ENCODE data around the gene KXD1. TPM values are rescaled to one million over a fixed set of nuclear protein-coding genes. Genes with fewer than 3 reads are reported as not detected.
A peak's percentile ranks its signal among the peaks of the same experiment; 100 is the strongest.
"Not testable (repeated sequence)": the region's sequence is repeated elsewhere in the genome, so short reads cannot be mapped to it uniquely, and the experiment has no call there.

KXD1 gene
- total RNA-seq, 1 experiment from 2014 or later = 95.9 TPM

GRCh38 chr19:18532168-18532890 lies 25.3 kb upstream of the KXD1 start:
- no peak for DNase-seq (ENCODE audit: low spot score)
- in situ Hi-C loops (cut with HindIII; ENCODE audit: low sequenced_read_pairs) = no loop called here

- DNase-seq (ENCODE audit: low spot score) = no peak
- in situ Hi-C loops (cut with HindIII; ENCODE audit: low sequenced_read_pairs) = no loop called here
Measured at GRCh38 chr19:18533058-18533457, 24.6 kb upstream of the KXD1 start.

GRCh38 chr19:18536475-18536874 lies 21.2 kb upstream of the KXD1 start:
- in situ Hi-C loops (cut with HindIII; ENCODE audit: low sequenced_read_pairs) = no loop called here
- DNase-seq (ENCODE audit: low spot score) = no peak

- DNase-seq (ENCODE audit: low spot score) = no peak
Measured at GRCh38 chr19:18537431-18537830, 20.2 kb upstream of the KXD1 start.

GRCh38 chr19:18538115-18538514 lies 19.6 kb upstream of the KXD1 start:
- in situ Hi-C loops (cut with HindIII; ENCODE audit: low sequenced_read_pairs) = no loop called here
- no peak for DNase-seq (ENCODE audit: low spot score)

More at GRCh38 chr19:18537431-18537830, 20.2 kb upstream of the KXD1 start:
- in situ Hi-C loops (cut with HindIII; ENCODE audit: low sequenced_read_pairs) = no loop called here

GRCh38 chr19:18539372-18539771 lies 18.3 kb upstream of the KXD1 start:
- no peak for DNase-seq (ENCODE audit: low spot score)
- in situ Hi-C loops (cut with HindIII; ENCODE audit: low sequenced_read_pairs) = no loop called here

GRCh38 chr19:18540200-18540599 lies 17.5 kb upstream of the KXD1 start:
- DNase-seq (ENCODE audit: low spot score); in situ Hi-C loops (cut with HindIII; ENCODE audit: low sequenced_read_pairs): not testable (repeated sequence)

GRCh38 chr19:18541258-18541991 lies 16.2 kb upstream of the KXD1 start:
- in situ Hi-C loops (cut with HindIII; ENCODE audit: low sequenced_read_pairs) = no loop called here
- DNase-seq (ENCODE audit: low spot score) = no peak

GRCh38 chr19:18541992-18542940 lies 15.4 kb upstream of the KXD1 start:
- DNase-seq (ENCODE audit: low spot score) = peak; percentile 18
- in situ Hi-C loops (cut with HindIII; ENCODE audit: low sequenced_read_pairs) = no loop called here

- in situ Hi-C loops (cut with HindIII; ENCODE audit: low sequenced_read_pairs) = no loop called here
- DNase-seq (ENCODE audit: low spot score) = peak; percentile 93
Measured at GRCh38 chr19:18542941-18543813, 14.5 kb upstream of the KXD1 start, which contains the start of gene FKBP8. TSS of gene FKBP8 (minus strand) at chr19:18543573. CDS start at chr19:18541970, 1,603 bp downstream.

- DNase-seq (ENCODE audit: low spot score) = peak; percentile 69
- in situ Hi-C loops (cut with HindIII; ENCODE audit: low sequenced_read_pairs) = no loop called here
Measured at GRCh38 chr19:18543814-18544475, 13.7 kb upstream of the KXD1 start.

GRCh38 chr19:18551631-18552030 lies 6.0 kb upstream of the KXD1 start:
- no peak for DNase-seq (ENCODE audit: low spot score)
- in situ Hi-C loops (cut with HindIII; ENCODE audit: low sequenced_read_pairs) = no loop called here

- in situ Hi-C loops (cut with HindIII; ENCODE audit: low sequenced_read_pairs) = no loop called here
- DNase-seq (ENCODE audit: low spot score) = no peak
Measured at GRCh38 chr19:18558202-18558555, 509 bp downstream of the KXD1 start.

- DNase-seq (ENCODE audit: low spot score) = no peak
- in situ Hi-C loops (cut with HindIII; ENCODE audit: low sequenced_read_pairs) = no loop called here
Measured at GRCh38 chr19:18558604-18559003, 934 bp downstream of the KXD1 start.

- DNase-seq (ENCODE audit: low spot score) = no peak
- in situ Hi-C loops (cut with HindIII; ENCODE audit: low sequenced_read_pairs) = no loop called here
Measured at GRCh38 chr19:18559685-18560084, 2.0 kb downstream of the KXD1 start.

GRCh38 chr19:18562086-18562485 lies 4.4 kb downstream of the KXD1 start:
- in situ Hi-C loops (cut with HindIII; ENCODE audit: low sequenced_read_pairs) = no loop called here
- DNase-seq (ENCODE audit: low spot score) = no peak

- DNase-seq (ENCODE audit: low spot score) = no peak
- in situ Hi-C loops (cut with HindIII; ENCODE audit: low sequenced_read_pairs) = no loop called here
Measured at GRCh38 chr19:18566953-18567352, 9.3 kb downstream of the KXD1 start.

GRCh38 chr19:18568367-18568766 lies 10.7 kb downstream of the KXD1 start:
- no peak for DNase-seq (ENCODE audit: low spot score)
- in situ Hi-C loops (cut with HindIII; ENCODE audit: low sequenced_read_pairs) = no loop called here

Data from G401 (cell line).